GM12892 (cell line): Measurements from ENCODE around the gene STAM2.

Experiments
- POLR2A ChIP-seq: IDR thresholded peaks from 2 replicates; pipeline ENCODE4 v1.6.1; 2011; ENCODE audit warnings: low read depth, low read length, control low read depth
- POLR2AphosphoS5 ChIP-seq: IDR thresholded peaks from 2 replicates; pipeline ENCODE4 v1.6.1; 2011; ENCODE audit warnings: low read depth, low read length, control low read depth
- TAF1 ChIP-seq: IDR thresholded peaks from 2 replicates; pipeline ENCODE4 v1.6.1; 2011; ENCODE audit warnings: low read depth, mild to moderate bottlenecking, control low read depth, low read length, borderline replicate concordance

DNA sequence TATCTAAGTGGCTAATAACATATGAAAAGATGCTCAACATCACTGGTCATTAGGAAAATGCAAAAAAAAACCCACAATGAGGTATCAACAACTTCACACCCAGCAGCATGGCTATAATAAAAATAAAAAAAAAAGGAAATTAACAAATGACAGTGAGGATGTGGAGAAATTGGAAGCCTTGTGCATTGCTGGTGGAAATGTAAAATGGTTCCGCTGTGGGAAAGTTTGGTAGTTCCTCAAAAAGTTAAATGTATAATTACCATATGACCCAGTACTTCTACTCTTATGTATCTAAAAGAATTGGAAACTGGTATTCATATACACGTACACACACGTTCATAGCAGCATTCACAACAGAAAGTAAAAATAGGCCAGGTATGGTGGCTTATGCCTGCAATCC, 61.2 kb downstream of the STAM2 start:
- TF ChIP-seq POLR2AphosphoS5 (no peak), POLR2A (no peak), TAF1 (no peak)
